ENCODE results near the gene HSPBAP1.

HSPBAP1 gene

DNA sequence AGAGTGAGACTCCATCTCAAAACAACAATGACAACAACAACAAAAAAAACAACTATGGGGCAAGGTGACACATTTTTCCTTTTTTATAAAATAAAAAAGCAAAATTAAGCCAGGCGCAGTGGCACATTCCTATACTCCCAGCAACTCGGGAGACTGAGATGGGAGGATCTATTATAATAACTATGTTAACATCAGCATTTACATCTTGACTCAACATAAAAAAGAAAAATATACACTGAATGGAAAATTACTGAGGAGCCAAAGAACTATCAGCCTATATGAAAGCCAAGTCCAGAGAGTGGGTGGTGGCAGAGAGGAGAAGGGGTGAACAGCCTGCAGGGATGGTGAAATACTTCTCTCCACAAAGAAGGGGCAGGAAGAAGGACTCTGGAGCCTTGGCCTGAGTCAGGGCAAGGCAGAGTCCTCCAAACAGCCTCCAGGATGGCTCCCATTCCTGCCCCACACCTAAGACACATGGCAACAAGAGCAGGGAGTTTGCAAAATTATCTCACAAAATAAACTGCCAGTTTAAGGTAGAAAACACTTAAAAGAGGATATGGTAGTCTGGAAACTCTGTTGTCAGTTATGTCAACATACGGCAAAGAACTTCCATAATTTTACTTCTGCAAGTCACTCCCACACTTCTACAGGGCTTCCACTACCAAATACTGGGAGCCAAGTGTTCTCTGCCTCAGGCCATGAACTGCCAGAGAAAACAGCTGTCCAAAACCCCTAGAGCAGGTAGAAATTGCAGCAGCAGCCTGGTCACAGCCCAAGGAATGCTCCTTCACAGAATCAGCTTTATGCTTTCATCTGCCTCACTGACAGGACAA, 25.9 kb downstream of the HSPBAP1 start:
- Histone ChIP-seq H3K79me2 (ENCODE audit: control insufficient read depth, low read length) (no peaks in the 10 kb centered on the region), H3K27me3 (ENCODE audit: control insufficient read depth, low read length) (no peaks in the 10 kb centered on the region), H4K20me1 (ENCODE audit: control insufficient read depth, insufficient read depth, low read depth, low read length) (no peaks in the 10 kb centered on the region), H3K36me3 (ENCODE audit: control insufficient read depth, low read length) (peaks cover 4% of the 10 kb centered on the region; the same call in 1 of the 2 replicates), H3K4me2 (ENCODE audit: low read length) (no peak overlapping the region), H3K9me2 (replicated peaks; ENCODE audit: control insufficient read depth, low read length) (no peaks in the 10 kb centered on the region), H3K27ac (ENCODE audit: low read depth, low read length) (no peak overlapping the region), H3K4me1 (ENCODE audit: control insufficient read depth, low read length) (no peaks in the 10 kb centered on the region), H3F3A (ENCODE audit: control insufficient read depth, insufficient read depth) (0 out of 2 replicates have a peak, but pooled peaks cover 2% of the 10 kb centered on the region), H3K4me3 (ENCODE audit: low read length) (no peak overlapping the region), H3K9me3 (ENCODE audit: control insufficient read depth, insufficient read depth, low read length) (no peaks in the 10 kb centered on the region)
- no peak for TF ChIP-seq EZH2phosphoT487 (IDR thresholded peaks at IDR 0.05; ENCODE audit: borderline replicate concordance, low read length)
- TF ChIP-seq, protein P1, sequence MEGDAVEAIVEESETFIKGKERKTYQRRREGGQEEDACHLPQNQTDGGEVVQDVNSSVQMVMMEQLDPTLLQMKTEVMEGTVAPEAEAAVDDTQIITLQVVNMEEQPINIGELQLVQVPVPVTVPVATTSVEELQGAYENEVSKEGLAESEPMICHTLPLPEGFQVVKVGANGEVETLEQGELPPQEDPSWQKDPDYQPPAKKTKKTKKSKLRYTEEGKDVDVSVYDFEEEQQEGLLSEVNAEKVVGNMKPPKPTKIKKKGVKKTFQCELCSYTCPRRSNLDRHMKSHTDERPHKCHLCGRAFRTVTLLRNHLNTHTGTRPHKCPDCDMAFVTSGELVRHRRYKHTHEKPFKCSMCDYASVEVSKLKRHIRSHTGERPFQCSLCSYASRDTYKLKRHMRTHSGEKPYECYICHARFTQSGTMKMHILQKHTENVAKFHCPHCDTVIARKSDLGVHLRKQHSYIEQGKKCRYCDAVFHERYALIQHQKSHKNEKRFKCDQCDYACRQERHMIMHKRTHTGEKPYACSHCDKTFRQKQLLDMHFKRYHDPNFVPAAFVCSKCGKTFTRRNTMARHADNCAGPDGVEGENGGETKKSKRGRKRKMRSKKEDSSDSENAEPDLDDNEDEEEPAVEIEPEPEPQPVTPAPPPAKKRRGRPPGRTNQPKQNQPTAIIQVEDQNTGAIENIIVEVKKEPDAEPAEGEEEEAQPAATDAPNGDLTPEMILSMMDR (IDR thresholded peaks at IDR 0.05; ENCODE audit: low read depth, low read length, poor library complexity, severe bottlenecking) = no peak

GRCh38 chr3:122766430-122766829, 27.2 kb downstream of the HSPBAP1 start:
- H3K4me3 ChIP-seq (ENCODE audit: low read length) = no peak overlapping the region
- 0 out of 2 replicates have a peak, but pooled peaks cover 2% of the 10 kb centered on the region for H3F3A ChIP-seq (ENCODE audit: control insufficient read depth, insufficient read depth)
- peaks cover 11% of the 10 kb centered on the region for H3K4me1 ChIP-seq (ENCODE audit: control insufficient read depth, low read length)
- no peaks in the 10 kb centered on the region for H3K79me2 ChIP-seq (ENCODE audit: control insufficient read depth, low read length)
- H3K4me2 ChIP-seq (ENCODE audit: low read length) = no peak overlapping the region
- no peaks in the 10 kb centered on the region for H3K27me3 ChIP-seq (ENCODE audit: control insufficient read depth, low read length)
- TF ChIP-seq, protein P1 (IDR thresholded peaks at IDR 0.05; ENCODE audit: low read depth, low read length, poor library complexity, severe bottlenecking) = no peak
- no peak for TF ChIP-seq EZH2phosphoT487 (IDR thresholded peaks at IDR 0.05; ENCODE audit: borderline replicate concordance, low read length)
- peaks cover 4% of the 10 kb centered on the region; the same call in 1 of the 2 replicates for H3K36me3 ChIP-seq (ENCODE audit: control insufficient read depth, low read length)
- no peak overlapping the region for H3K27ac ChIP-seq (ENCODE audit: low read depth, low read length)
- H3K9me3 ChIP-seq (ENCODE audit: control insufficient read depth, insufficient read depth, low read length) = no peaks in the 10 kb centered on the region
- no peaks in the 10 kb centered on the region for H4K20me1 ChIP-seq (ENCODE audit: control insufficient read depth, insufficient read depth, low read depth, low read length)
- no peaks in the 10 kb centered on the region for H3K9me2 ChIP-seq (replicated peaks; ENCODE audit: control insufficient read depth, low read length)

GRCh38 chr3:122760453-122761271, 33.0 kb downstream of the HSPBAP1 start:
- H3K27ac ChIP-seq (ENCODE audit: low read depth, low read length) = no peak overlapping the region
- no peaks in the 10 kb centered on the region for H3K9me2 ChIP-seq (replicated peaks; ENCODE audit: control insufficient read depth, low read length)
- H3K4me1 ChIP-seq (ENCODE audit: control insufficient read depth, low read length) = peaks cover 16% of the 10 kb centered on the region
- H3K79me2 ChIP-seq (ENCODE audit: control insufficient read depth, low read length) = no peaks in the 10 kb centered on the region
- H3K9me3 ChIP-seq (ENCODE audit: control insufficient read depth, insufficient read depth, low read length) = no peaks in the 10 kb centered on the region
- TF ChIP-seq, protein P1 (IDR thresholded peaks at IDR 0.05; ENCODE audit: low read depth, low read length, poor library complexity, severe bottlenecking) = no peak
- H4K20me1 ChIP-seq (ENCODE audit: control insufficient read depth, insufficient read depth, low read depth, low read length) = no peaks in the 10 kb centered on the region
- H3K4me2 ChIP-seq (ENCODE audit: low read length) = no peak overlapping the region
- no peaks in the 10 kb centered on the region for H3K27me3 ChIP-seq (ENCODE audit: control insufficient read depth, low read length)
- H3K4me3 ChIP-seq (ENCODE audit: low read length) = no peak overlapping the region
- peaks cover 12% of the 10 kb centered on the region for H3K36me3 ChIP-seq (ENCODE audit: control insufficient read depth, low read length)
- H3F3A ChIP-seq (ENCODE audit: control insufficient read depth, insufficient read depth) = 0 out of 2 replicates have a peak, but pooled peaks cover 2% of the 10 kb centered on the region
